PC-9 (cell line): ENCODE results near the gene DYSF. TPM values are rescaled to one million over a fixed set of nuclear protein-coding genes. Genes with fewer than 3 reads are reported as not detected.

Source experiments
- BruUV-seq: library from RNA; stranded (reverse); fragments of 400-500 nt; replicated peaks from 2 replicates; lab custom pipeline; 2021; lab: Mats Ljungman, UMichigan
- CTCF ChIA-PET: fragments of 300-600 bp; sonication (Branson Sonifier 250); formaldehyde crosslinking; loops from one replicate; lab custom pipeline; 2022; ENCODE audit warnings: antibody characterized with exemption; lab: Charles Lee
- POLR2A ChIA-PET: fragments of 300-600 bp; sonication (Branson Sonifier 250); formaldehyde crosslinking; loops from one replicate; lab custom pipeline; 2022; ENCODE audit warnings: antibody characterized with exemption; ENCODE audit not compliant: unreplicated experiment; lab: Charles Lee
- DNase-seq, 2 experiments: peaks; one replicate each; pipeline versions ENCODE4 v3.0.0 to v3.0.0-alpha.2; 2015 to 2022; ENCODE audit warnings: mixed read lengths in 1 of 2
- H2AFZ ChIP-seq: fragments of 200-600 bp; sonication (generic); 2 replicates; pipeline ENCODE4 v1.8.1; 2017; ENCODE audit warnings: antibody characterized with exemption
- H3F3A ChIP-seq: fragments of 200-600 bp; sonication (generic); 2 replicates; pipeline ENCODE4 v1.8.1; 2017; ENCODE audit warnings: antibody characterized with exemption, mild to moderate bottlenecking, low read depth; ENCODE audit not compliant: insufficient read depth
- H3K27ac ChIP-seq: fragments of 200-600 bp; sonication (generic); 2 replicates; pipeline ENCODE4 v1.6.1; 2016; ENCODE audit warnings: mixed run types
- H3K27me3 ChIP-seq: fragments of 200-600 bp; sonication (generic); 2 replicates; pipeline ENCODE4 v1.6.1; 2016; ENCODE audit warnings: low read depth, mixed run types; ENCODE audit not compliant: insufficient read depth
- H3K36me3 ChIP-seq: fragments of 200-600 bp; sonication (generic); 2 replicates; pipeline ENCODE4 v1.6.1; 2016; ENCODE audit warnings: low read depth, mixed run types
- H3K4me1 ChIP-seq: fragments of 200-600 bp; sonication (generic); replicated peaks from 2 replicates; pipeline ENCODE4 v1.6.1; 2016; ENCODE audit warnings: mixed run types; ENCODE audit not compliant: insufficient read depth
- H3K4me2 ChIP-seq: fragments of 200-600 bp; sonication (generic); 2 replicates; pipeline ENCODE4 v1.6.1; 2017; ENCODE audit warnings: mixed run types
- H3K4me3 ChIP-seq: fragments of 200-600 bp; sonication (generic); 2 replicates; pipeline ENCODE4 v1.6.1; 2016; ENCODE audit warnings: mixed run types
- H3K79me2 ChIP-seq: fragments of 200-600 bp; sonication (generic); 2 replicates; pipeline ENCODE4 v1.6.1; 2017; ENCODE audit warnings: low read depth, mixed run types
- H3K9me2 ChIP-seq: fragments of 200-600 bp; sonication (generic); 2 replicates; pipeline ENCODE4 v1.8.1; 2017; ENCODE audit warnings: mild to moderate bottlenecking; ENCODE audit not compliant: insufficient read depth
- H3K9me3 ChIP-seq: fragments of 200-600 bp; sonication (generic); 2 replicates; pipeline ENCODE4 v1.8.1; 2016; ENCODE audit warnings: low read depth; ENCODE audit not compliant: insufficient read depth
- H4K20me1 ChIP-seq: fragments of 200-600 bp; sonication (generic); 2 replicates; pipeline ENCODE4 v1.8.1; 2017; ENCODE audit not compliant: insufficient read depth
- EZH2 ChIP-seq: fragments of 200-600 bp; sonication (generic); IDR thresholded peaks from 2 replicates; pipeline ENCODE4 v1.8.0; 2017; ENCODE audit warnings: antibody characterized with exemption, low read depth
- intact Hi-C: fragments of 100-400 bp; cut with micrococcal nuclease; formaldehyde crosslinking; loops from one replicate; pipeline ENCODE4 v1.10.0; 2022; ENCODE audit not compliant: unreplicated experiment
- total RNA-seq: library from RNA; stranded (reverse); gene quantifications from 2 replicates; pipeline ENCODE4 v1.2.3, GENCODE V29; 2021
- TF ChIP-seq, protein P1 (sequence below): fragments of 200-600 bp; sonication (generic); conservative IDR thresholded peaks from 2 replicates; pipeline ENCODE4 v1.6.1; 2017; ENCODE audit warnings: mixed run types, antibody characterized with exemption, mild to moderate bottlenecking, moderate library complexity

DYSF gene
- total RNA-seq, 1 experiment from 2014 or later: 12.2 TPM

DNA sequence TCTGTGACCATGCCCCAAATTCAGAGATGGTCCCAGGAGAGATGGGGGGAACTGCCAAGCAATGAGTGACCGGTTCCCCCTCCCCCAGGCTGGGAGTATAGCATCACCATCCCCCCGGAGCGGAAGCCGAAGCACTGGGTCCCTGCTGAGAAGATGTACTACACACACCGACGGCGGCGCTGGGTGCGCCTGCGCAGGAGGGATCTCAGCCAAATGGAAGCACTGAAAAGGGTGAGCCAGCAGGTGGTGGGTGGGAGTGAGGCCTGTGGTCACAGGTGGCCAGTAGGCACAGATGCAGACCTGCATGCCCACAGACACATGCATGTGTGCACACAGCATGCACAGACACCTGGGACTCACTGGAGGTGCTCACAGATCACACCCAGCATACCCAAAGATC is 117.2 kb downstream of the DYSF start:
- H3K9me3 ChIP-seq: no peaks in the 10 kb centered on the region
- TF ChIP-seq, protein P1, sequence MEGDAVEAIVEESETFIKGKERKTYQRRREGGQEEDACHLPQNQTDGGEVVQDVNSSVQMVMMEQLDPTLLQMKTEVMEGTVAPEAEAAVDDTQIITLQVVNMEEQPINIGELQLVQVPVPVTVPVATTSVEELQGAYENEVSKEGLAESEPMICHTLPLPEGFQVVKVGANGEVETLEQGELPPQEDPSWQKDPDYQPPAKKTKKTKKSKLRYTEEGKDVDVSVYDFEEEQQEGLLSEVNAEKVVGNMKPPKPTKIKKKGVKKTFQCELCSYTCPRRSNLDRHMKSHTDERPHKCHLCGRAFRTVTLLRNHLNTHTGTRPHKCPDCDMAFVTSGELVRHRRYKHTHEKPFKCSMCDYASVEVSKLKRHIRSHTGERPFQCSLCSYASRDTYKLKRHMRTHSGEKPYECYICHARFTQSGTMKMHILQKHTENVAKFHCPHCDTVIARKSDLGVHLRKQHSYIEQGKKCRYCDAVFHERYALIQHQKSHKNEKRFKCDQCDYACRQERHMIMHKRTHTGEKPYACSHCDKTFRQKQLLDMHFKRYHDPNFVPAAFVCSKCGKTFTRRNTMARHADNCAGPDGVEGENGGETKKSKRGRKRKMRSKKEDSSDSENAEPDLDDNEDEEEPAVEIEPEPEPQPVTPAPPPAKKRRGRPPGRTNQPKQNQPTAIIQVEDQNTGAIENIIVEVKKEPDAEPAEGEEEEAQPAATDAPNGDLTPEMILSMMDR: no peak
- no peak for TF ChIP-seq EZH2

DNA sequence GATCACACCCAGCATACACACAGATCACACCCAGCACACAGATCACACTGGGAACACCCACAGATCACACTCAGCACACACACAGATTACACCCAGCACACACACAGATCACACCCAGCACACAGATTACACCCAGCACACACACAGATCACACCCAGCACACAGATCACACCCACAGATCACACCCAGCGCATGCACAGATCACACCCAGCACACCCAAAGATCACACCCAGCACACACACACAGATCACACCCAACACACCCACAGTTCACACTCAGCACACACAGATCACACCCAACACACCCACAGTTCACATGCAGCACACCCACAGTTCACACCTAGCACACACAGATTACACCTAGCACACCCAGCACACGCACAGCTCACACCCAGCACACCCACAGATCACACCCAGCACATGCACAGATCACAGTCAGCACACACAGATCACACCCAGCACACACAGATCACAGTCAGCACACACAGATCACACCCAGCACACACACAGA is 117.6 kb downstream of the DYSF start:
- DNase-seq: no peak
- Histone ChIP-seq H3F3A (0 out of 2 replicates have a peak, but pooled peaks cover 4% of the 10 kb centered on the region), H3K9me3 (no peaks in the 10 kb centered on the region), H3K9me2 (no peaks in the 10 kb centered on the region), H3K4me3 (no peak overlapping the region), H4K20me1 (no peaks in the 10 kb centered on the region), H3K4me2 (no peak overlapping the region), H3K36me3 (0 out of 2 replicates have a peak, but pooled peaks cover 7% of the 10 kb centered on the region), H2AFZ (no peak overlapping the region), H3K27ac (no peak overlapping the region), H3K27me3 (no peaks in the 10 kb centered on the region), H3K79me2 (no peaks in the 10 kb centered on the region), H3K4me1 (no peaks in the 10 kb centered on the region)
- BruUV-seq: no TSS peak
- ChIA-PET POLR2A (no interaction called here), CTCF (no interaction called here)
- TF ChIP-seq, protein P1: no peak
- intact Hi-C loops: no loop called here

More for the DNA sequence above, 117.2 kb downstream of the DYSF start:
- Histone ChIP-seq H3K4me1 (no peaks in the 10 kb centered on the region), H2AFZ (no peak overlapping the region), H3K4me3 (no peak overlapping the region), H3K4me2 (no peak overlapping the region), H4K20me1 (no peaks in the 10 kb centered on the region), H3K27me3 (no peaks in the 10 kb centered on the region), H3K36me3 (0 out of 2 replicates have a peak, but pooled peaks cover 7% of the 10 kb centered on the region), H3K9me2 (no peaks in the 10 kb centered on the region), H3K27ac (no peak overlapping the region), H3K79me2 (no peaks in the 10 kb centered on the region), H3F3A (0 out of 2 replicates have a peak, but pooled peaks cover 4% of the 10 kb centered on the region)
- no TSS peak for BruUV-seq
- DNase-seq: no peak
- intact Hi-C loops: no loop called here
- ChIA-PET CTCF (no interaction called here), POLR2A (no interaction called here)

GRCh38 chr2:71571945-71572344 is 118.6 kb downstream of the DYSF start:
- Histone ChIP-seq H2AFZ (no peak overlapping the region), H3K27ac (no peak overlapping the region), H3F3A (0 out of 2 replicates have a peak, but pooled peaks cover 2% of the 10 kb centered on the region), H3K4me3 (no peak overlapping the region), H3K4me1 (no peaks in the 10 kb centered on the region), H4K20me1 (no peaks in the 10 kb centered on the region), H3K9me2 (no peaks in the 10 kb centered on the region), H3K36me3 (0 out of 2 replicates have a peak, but pooled peaks cover 7% of the 10 kb centered on the region), H3K9me3 (no peaks in the 10 kb centered on the region), H3K4me2 (no peak overlapping the region), H3K79me2 (no peaks in the 10 kb centered on the region), H3K27me3 (no peaks in the 10 kb centered on the region)
- TF ChIP-seq, protein P1: no peak
- no peak for TF ChIP-seq EZH2
- DNase-seq: no peak
- intact Hi-C loops: no loop called here
- ChIA-PET POLR2A (no interaction called here), CTCF (no interaction called here)
- BruUV-seq: no TSS peak
